ENCODE results near the gene SLC26A8. TPM values are rescaled to one million over a fixed set of nuclear protein-coding genes. Genes with fewer than 3 reads are reported as not detected.
"Not testable (repeated sequence)": the region's sequence is repeated elsewhere in the genome, so short reads cannot be mapped to it uniquely, and the experiment has no call there.

Gene SLC26A8
- total RNA-seq, 1 experiment from 2014 or later: 1.8 TPM

- no TSS peak for BruUV-seq (replicated peaks)
- Mint-ChIP-seq H3K36me3 (ENCODE audit: insufficient read depth, unreplicated experiment) (no peaks in the 10 kb centered on the region), H3K9me3 (ENCODE audit: unreplicated experiment) (no peaks in the 10 kb centered on the region), H3K27ac (ENCODE audit: unreplicated experiment) (no peak overlapping the region), H3K27me3 (ENCODE audit: insufficient read depth, unreplicated experiment) (no peaks in the 10 kb centered on the region), H3K4me3 (ENCODE audit: unreplicated experiment) (no peak overlapping the region), H3K4me1 (ENCODE audit: low read depth, unreplicated experiment) (peaks cover 7% of the 10 kb centered on the region)
- H3K4me1 ChIP-seq: no peaks in the 10 kb centered on the region
- H3K27me3 ChIP-seq (replicated peaks; ENCODE audit: control insufficient read depth, insufficient read depth, low read length): no peaks in the 10 kb centered on the region
- no peak for TF ChIP-seq CTCF (IDR thresholded peaks at IDR 0.05; ENCODE audit: insufficient read depth in 1 of 2, low read depth in 1 of 2, low read length in 1 of 2, severe bottlenecking in 1 of 2, unreplicated experiment in 1 of 2)
- no peaks in the 10 kb centered on the region for H3K36me3 ChIP-seq (ENCODE audit: control insufficient read depth, insufficient read depth, low read length)
- no peaks in the 10 kb centered on the region for H3K9me3 ChIP-seq
- DNase-seq: no peak
- H3K4me3 ChIP-seq (ENCODE audit: low read depth, low read length): no peak overlapping the region
- intact Hi-C loops (cut with micrococcal nuclease; ENCODE audit: unreplicated experiment): no loop called here
- ChIA-PET POLR2A (no interaction called here), CTCF (no interaction called here)
These were observed 39.7 kb downstream of the SLC26A8 start for GRCh38 chr6:35984701-35985100.

DNA sequence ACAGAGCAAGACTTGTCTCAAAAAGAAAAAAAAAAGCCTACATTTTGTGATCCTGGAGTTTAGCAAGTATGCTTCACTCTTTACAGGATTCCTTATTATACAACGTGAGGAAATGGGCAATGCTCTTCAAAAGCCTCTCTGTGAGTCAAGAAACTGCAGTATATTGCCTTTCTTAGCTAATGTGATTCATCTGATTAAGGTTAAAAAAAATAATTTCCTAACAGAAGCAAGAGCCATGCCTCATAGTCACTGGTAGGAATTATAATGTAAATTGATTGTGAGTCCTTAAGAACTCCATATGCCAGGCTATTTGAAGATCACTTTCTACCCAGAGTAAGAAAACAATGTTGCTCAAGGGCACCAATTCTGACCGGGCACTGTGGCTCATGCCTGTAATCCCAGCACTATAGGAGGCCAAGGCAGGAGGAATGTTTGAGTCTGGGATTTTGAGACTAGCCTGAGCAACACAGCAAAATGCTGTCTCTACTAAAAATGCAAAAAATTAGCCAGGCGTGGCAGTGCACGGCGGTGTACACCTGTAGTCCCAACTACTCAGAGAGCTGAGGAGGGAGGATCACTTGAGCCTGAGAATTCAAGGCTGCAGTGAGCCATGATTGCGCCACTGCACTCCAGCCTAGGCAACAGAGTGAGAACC lies 43.3 kb downstream of the SLC26A8 start:
- intact Hi-C loops (cut with micrococcal nuclease; ENCODE audit: unreplicated experiment): no loop called here
- ChIA-PET POLR2A (no interaction called here), CTCF (no interaction called here)
- H3K36me3 ChIP-seq (ENCODE audit: control insufficient read depth, insufficient read depth, low read length): no peaks in the 10 kb centered on the region
- H3K27me3 ChIP-seq (replicated peaks; ENCODE audit: control insufficient read depth, insufficient read depth, low read length): no peaks in the 10 kb centered on the region
- Mint-ChIP-seq H3K36me3 (ENCODE audit: insufficient read depth, unreplicated experiment) (peaks cover 6% of the 10 kb centered on the region), H3K4me1 (ENCODE audit: low read depth, unreplicated experiment) (peaks cover 7% of the 10 kb centered on the region), H3K27ac (ENCODE audit: unreplicated experiment) (no peak overlapping the region), H3K27me3 (ENCODE audit: insufficient read depth, unreplicated experiment) (no peaks in the 10 kb centered on the region), H3K9me3 (ENCODE audit: unreplicated experiment) (no peaks in the 10 kb centered on the region), H3K4me3 (ENCODE audit: unreplicated experiment) (no peak overlapping the region)
- TF ChIP-seq CTCF (IDR thresholded peaks at IDR 0.05; ENCODE audit: insufficient read depth in 1 of 2, low read depth in 1 of 2, low read length in 1 of 2, severe bottlenecking in 1 of 2, unreplicated experiment in 1 of 2): no peak
- H3K4me1 ChIP-seq: no peaks in the 10 kb centered on the region
- no peaks in the 10 kb centered on the region for H3K9me3 ChIP-seq
- no peak for DNase-seq
- H3K4me3 ChIP-seq (ENCODE audit: low read depth, low read length): no peak overlapping the region
- BruUV-seq (replicated peaks): no TSS peak

- H3K36me3 ChIP-seq (ENCODE audit: control insufficient read depth, insufficient read depth, low read length); H3K4me3 Mint-ChIP-seq (ENCODE audit: unreplicated experiment); H3K27me3 Mint-ChIP-seq (ENCODE audit: insufficient read depth, unreplicated experiment); DNase-seq; H3K4me1 Mint-ChIP-seq (ENCODE audit: low read depth, unreplicated experiment); H3K36me3 Mint-ChIP-seq (ENCODE audit: insufficient read depth, unreplicated experiment); H3K9me3 Mint-ChIP-seq (ENCODE audit: unreplicated experiment); intact Hi-C loops (cut with micrococcal nuclease; ENCODE audit: unreplicated experiment); POLR2A ChIA-PET; H3K27ac Mint-ChIP-seq (ENCODE audit: unreplicated experiment); H3K4me1 ChIP-seq; BruUV-seq (replicated peaks); H3K27me3 ChIP-seq (replicated peaks; ENCODE audit: control insufficient read depth, insufficient read depth, low read length); H3K4me3 ChIP-seq (ENCODE audit: low read depth, low read length); H3K9me3 ChIP-seq: not testable (repeated sequence)
- CTCF ChIA-PET: interaction anchor here (0.6 kb wide), 1 partner anchor 85 kb away, joined by 5 read pairs; no protein-coding TSS in a partner anchor
These were observed 44.3 kb downstream of the SLC26A8 start for GRCh38 chr6:35980126-35980525.

- no peaks in the 10 kb centered on the region for H3K36me3 ChIP-seq (ENCODE audit: control insufficient read depth, insufficient read depth, low read length)
- H3K27me3 ChIP-seq (replicated peaks; ENCODE audit: control insufficient read depth, insufficient read depth, low read length): no peaks in the 10 kb centered on the region
- no peaks in the 10 kb centered on the region for H3K9me3 Mint-ChIP-seq (ENCODE audit: unreplicated experiment)
- DNase-seq: no peak
- no peak overlapping the region for H3K4me3 Mint-ChIP-seq (ENCODE audit: unreplicated experiment)
- H3K4me1 Mint-ChIP-seq (ENCODE audit: low read depth, unreplicated experiment): peaks cover 23% of the 10 kb centered on the region
- H3K9me3 ChIP-seq: no peaks in the 10 kb centered on the region
- ChIA-PET POLR2A (no interaction called here), CTCF (no interaction called here)
- H3K36me3 Mint-ChIP-seq (ENCODE audit: insufficient read depth, unreplicated experiment): peaks cover 6% of the 10 kb centered on the region
- H3K4me1 ChIP-seq: peaks cover 19% of the 10 kb centered on the region
- no peak for TF ChIP-seq CTCF (IDR thresholded peaks at IDR 0.05; ENCODE audit: insufficient read depth in 1 of 2, low read depth in 1 of 2, low read length in 1 of 2, severe bottlenecking in 1 of 2, unreplicated experiment in 1 of 2)
- H3K4me3 ChIP-seq (ENCODE audit: low read depth, low read length): no peak overlapping the region
- intact Hi-C loops (cut with micrococcal nuclease; ENCODE audit: unreplicated experiment): no loop called here
- no peaks in the 10 kb centered on the region for H3K27me3 Mint-ChIP-seq (ENCODE audit: insufficient read depth, unreplicated experiment)
- no peak overlapping the region for H3K27ac Mint-ChIP-seq (ENCODE audit: unreplicated experiment)
- BruUV-seq (replicated peaks): no TSS peak
These were observed 47.1 kb downstream of the SLC26A8 start for GRCh38 chr6:35977308-35977707.

Data from Caco-2 (cell line).